HG03558 (cell line): ENCODE data around the gene MED25.
"Not testable (repeated sequence)": the region's sequence is repeated elsewhere in the genome, so short reads cannot be mapped to it uniquely, and the experiment has no call there.

Experiments used
- ATAC-seq: cut with Tn5 transposase; IDR thresholded peaks from one replicate; pipeline ENCODE4 v1.9.1; 2021; ENCODE audit warnings: moderate number of reproducible peaks; ENCODE audit not compliant: unreplicated experiment; ENCODE audit errors: extremely low read depth

The MED25 gene

GRCh38 chr19:49812997-49813861 lies 4.9 kb upstream of the MED25 start, which contains the start of gene FUZ:
Gene FUZ, minus strand, starts transcription at chr19:49813292. Its CDS starts 186 bp downstream, at chr19:49813106.
- peak; percentile 37 for ATAC-seq

- no peak for ATAC-seq
Measured at GRCh38 chr19:49814010-49814409, 4.1 kb upstream of the MED25 start.

- no peak for ATAC-seq
Measured at GRCh38 chr19:49816590-49816989, 1.5 kb upstream of the MED25 start.

GRCh38 chr19:49818649-49819370 lies 721 bp downstream of the MED25 start:
- ATAC-seq: no peak

- ATAC-seq: not testable (repeated sequence)
Measured at GRCh38 chr19:49819452-49820115, 1.5 kb downstream of the MED25 start.

- ATAC-seq: no peak
Measured at GRCh38 chr19:49820125-49820524, 2.0 kb downstream of the MED25 start.

GRCh38 chr19:49823472-49823871 lies 5.4 kb downstream of the MED25 start:
- ATAC-seq: no peak

- no peak for ATAC-seq
Measured at GRCh38 chr19:49824662-49825061, 6.6 kb downstream of the MED25 start.

- ATAC-seq: no peak
Measured at GRCh38 chr19:49827034-49827433, 8.9 kb downstream of the MED25 start.

- no peak for ATAC-seq
Measured at GRCh38 chr19:49829200-49829599, 11.1 kb downstream of the MED25 start.

GRCh38 chr19:49829721-49830120 lies 11.6 kb downstream of the MED25 start:
- ATAC-seq: no peak

GRCh38 chr19:49830766-49831165 lies 12.7 kb downstream of the MED25 start:
- ATAC-seq: no peak

- no peak for ATAC-seq
Measured at GRCh38 chr19:49831592-49831991, 13.5 kb downstream of the MED25 start.

GRCh38 chr19:49832556-49832955 lies 14.5 kb downstream of the MED25 start:
- no peak for ATAC-seq

- ATAC-seq: no peak
Measured at GRCh38 chr19:49833599-49833998, 15.5 kb downstream of the MED25 start.

GRCh38 chr19:49835562-49835961 lies 17.5 kb downstream of the MED25 start:
- no peak for ATAC-seq

GRCh38 chr19:49836176-49837008 lies 18.3 kb downstream of the MED25 start:
- no peak for ATAC-seq

- no peak for ATAC-seq
Measured at GRCh38 chr19:49837009-49837310, 18.9 kb downstream of the MED25 start.

GRCh38 chr19:49837425-49837824 lies 19.3 kb downstream of the MED25 start:
- ATAC-seq: no peak

GRCh38 chr19:49838885-49839588 lies 20.9 kb downstream of the MED25 start:
- ATAC-seq: no peak
